GM18867 (cell line): Measurements from ENCODE around the gene DPP10.
"Not testable (repeated sequence)": the region's sequence is repeated elsewhere in the genome, so short reads cannot be mapped to it uniquely, and the experiment has no call there.

Experiments
- ATAC-seq: cut with Tn5 transposase; IDR thresholded peaks from one replicate; pipeline ENCODE4 v1.9.1; 2021; ENCODE audit warnings: mild to moderate bottlenecking, moderate library complexity; ENCODE audit not compliant: unreplicated experiment

DPP10 gene

GRCh38 chr2:114507744-114508143 is 65.3 kb downstream of the DPP10 start:
- no peak for ATAC-seq

- no peak for ATAC-seq
Observed at GRCh38 chr2:114515882-114516281, 73.4 kb downstream of the DPP10 start.

GRCh38 chr2:114517580-114517979 is 75.1 kb downstream of the DPP10 start:
- ATAC-seq = no peak

GRCh38 chr2:114518738-114519137 is 76.3 kb downstream of the DPP10 start:
- ATAC-seq = no peak

GRCh38 chr2:114522612-114523011 is 80.2 kb downstream of the DPP10 start:
- ATAC-seq = not testable (repeated sequence)

- no peak for ATAC-seq
Observed at GRCh38 chr2:114525955-114526354, 83.5 kb downstream of the DPP10 start.

GRCh38 chr2:114526841-114527240 is 84.4 kb downstream of the DPP10 start:
- ATAC-seq = no peak

- no peak for ATAC-seq
Observed at GRCh38 chr2:114527330-114527983, 85.0 kb downstream of the DPP10 start.

- no peak for ATAC-seq
Observed at GRCh38 chr2:114534116-114535084, 92.0 kb downstream of the DPP10 start.

GRCh38 chr2:114537777-114538176 is 95.3 kb downstream of the DPP10 start:
- no peak for ATAC-seq

- no peak for ATAC-seq
Observed at GRCh38 chr2:114542695-114543094, 100.3 kb downstream of the DPP10 start.

- no peak for ATAC-seq
Observed at GRCh38 chr2:114543236-114543766, 100.9 kb downstream of the DPP10 start.

- no peak for ATAC-seq
Observed at GRCh38 chr2:114545052-114545451, 102.6 kb downstream of the DPP10 start.

GRCh38 chr2:114546531-114546930 is 104.1 kb downstream of the DPP10 start:
- ATAC-seq = no peak

GRCh38 chr2:114548151-114548550 is 105.7 kb downstream of the DPP10 start:
- no peak for ATAC-seq

GRCh38 chr2:114550364-114550763 is 107.9 kb downstream of the DPP10 start:
- no peak for ATAC-seq

GRCh38 chr2:114550895-114551793 is 108.7 kb downstream of the DPP10 start:
- no peak for ATAC-seq

GRCh38 chr2:114553027-114553426 is 110.6 kb downstream of the DPP10 start:
- ATAC-seq = no peak

- no peak for ATAC-seq
Observed at GRCh38 chr2:114569166-114569565, 126.7 kb downstream of the DPP10 start.

- ATAC-seq = no peak
Observed at GRCh38 chr2:114577657-114578056, 135.2 kb downstream of the DPP10 start.

GRCh38 chr2:114579542-114579941 is 137.1 kb downstream of the DPP10 start:
- no peak for ATAC-seq
